ENCODE data around the gene PCID2.
A peak's percentile ranks its signal among the peaks of the same experiment; 100 is the strongest.

PCID2 gene

GRCh38 chr13:113207460-113207859, 1.0 kb downstream of the PCID2 start:
- Histone ChIP-seq H3K9ac (ENCODE audit: low read depth in 1 of 2, low read length in 2 of 2) (peak overlapping the region; percentile 95 to 96), H3K9me3 (ENCODE audit: control insufficient read depth in 2 of 2, low read length in 2 of 2) (no peaks in the 10 kb centered on the region), H3K27ac (ENCODE audit: low read depth in 2 of 2, low read length in 2 of 2) (peak overlapping the region in 1 of 2 donors; percentile 99), H3K36me3 (ENCODE audit: control insufficient read depth in 2 of 2, insufficient read depth in 2 of 2, low read length in 2 of 2) (peaks cover 4 to 16% of the 10 kb centered on the region in 2 donors), H3K4me3 (ENCODE audit: low read length in 2 of 2) (peak overlapping the region; percentile 69 to 89), H3K4me1 (ENCODE audit: control insufficient read depth in 2 of 2, insufficient read depth in 2 of 2, low read length in 2 of 2) (peaks cover 9 to 17% of the 10 kb centered on the region in 2 donors), H3K27me3 (ENCODE audit: control insufficient read depth in 2 of 2, insufficient read depth in 2 of 2, low read length in 2 of 2) (no peaks in the 10 kb centered on the region)

GRCh38 chr13:113205428-113205931, 3.0 kb downstream of the PCID2 start:
- Histone ChIP-seq H3K9ac (ENCODE audit: low read depth in 1 of 2, low read length in 2 of 2) (no peak overlapping the region), H3K27ac (ENCODE audit: low read depth in 2 of 2, low read length in 2 of 2) (no peak overlapping the region), H3K4me3 (ENCODE audit: low read length in 2 of 2) (no peak overlapping the region), H3K9me3 (ENCODE audit: control insufficient read depth in 2 of 2, low read length in 2 of 2) (no peaks in the 10 kb centered on the region), H3K4me1 (ENCODE audit: control insufficient read depth in 2 of 2, insufficient read depth in 2 of 2, low read length in 2 of 2) (peaks cover 5 to 11% of the 10 kb centered on the region in 2 donors), H3K27me3 (ENCODE audit: control insufficient read depth in 2 of 2, insufficient read depth in 2 of 2, low read length in 2 of 2) (no peaks in the 10 kb centered on the region), H3K36me3 (ENCODE audit: control insufficient read depth in 2 of 2, insufficient read depth in 2 of 2, low read length in 2 of 2) (peaks cover 0 to 9% of the 10 kb centered on the region in 2 donors)

GRCh38 chr13:113204378-113204734, 4.1 kb downstream of the PCID2 start:
- Histone ChIP-seq H3K27me3 (ENCODE audit: control insufficient read depth in 2 of 2, insufficient read depth in 2 of 2, low read length in 2 of 2) (no peaks in the 10 kb centered on the region), H3K9ac (ENCODE audit: low read depth in 1 of 2, low read length in 2 of 2) (no peak overlapping the region), H3K4me3 (ENCODE audit: low read length in 2 of 2) (no peak overlapping the region), H3K9me3 (ENCODE audit: control insufficient read depth in 2 of 2, low read length in 2 of 2) (no peaks in the 10 kb centered on the region), H3K4me1 (ENCODE audit: control insufficient read depth in 2 of 2, insufficient read depth in 2 of 2, low read length in 2 of 2) (peaks cover 5% of the 10 kb centered on the region in 2 donors), H3K36me3 (ENCODE audit: control insufficient read depth in 2 of 2, insufficient read depth in 2 of 2, low read length in 2 of 2) (peaks cover 10 to 20% of the 10 kb centered on the region in 2 donors), H3K27ac (ENCODE audit: low read depth in 2 of 2, low read length in 2 of 2) (no peak overlapping the region)

- Histone ChIP-seq H3K9ac (ENCODE audit: low read depth in 1 of 2, low read length in 2 of 2) (no peak overlapping the region), H3K27ac (ENCODE audit: low read depth in 2 of 2, low read length in 2 of 2) (no peak overlapping the region), H3K4me3 (ENCODE audit: low read length in 2 of 2) (no peak overlapping the region), H3K27me3 (ENCODE audit: control insufficient read depth in 2 of 2, insufficient read depth in 2 of 2, low read length in 2 of 2) (no peaks in the 10 kb centered on the region), H3K36me3 (ENCODE audit: control insufficient read depth in 2 of 2, insufficient read depth in 2 of 2, low read length in 2 of 2) (peaks cover 11 to 26% of the 10 kb centered on the region in 2 donors), H3K4me1 (ENCODE audit: control insufficient read depth in 2 of 2, insufficient read depth in 2 of 2, low read length in 2 of 2) (peaks cover 5% of the 10 kb centered on the region in 2 donors), H3K9me3 (ENCODE audit: control insufficient read depth in 2 of 2, low read length in 2 of 2) (no peaks in the 10 kb centered on the region)
Measured at GRCh38 chr13:113203507-113204377, 4.7 kb downstream of the PCID2 start.

GRCh38 chr13:113202912-113203311, 5.6 kb downstream of the PCID2 start:
- H3K36me3 ChIP-seq (ENCODE audit: control insufficient read depth in 2 of 2, insufficient read depth in 2 of 2, low read length in 2 of 2), result peaks cover 12 to 34% of the 10 kb centered on the region in 2 donors
- no peak overlapping the region for H3K27ac ChIP-seq (ENCODE audit: low read depth in 2 of 2, low read length in 2 of 2)
- no peaks in the 10 kb centered on the region for H3K27me3 ChIP-seq (ENCODE audit: control insufficient read depth in 2 of 2, insufficient read depth in 2 of 2, low read length in 2 of 2)
- H3K4me1 ChIP-seq (ENCODE audit: control insufficient read depth in 2 of 2, insufficient read depth in 2 of 2, low read length in 2 of 2), result peaks cover 4 to 5% of the 10 kb centered on the region in 2 donors
- peak overlapping the region in 1 of 2 donors; percentile 3 for H3K9ac ChIP-seq (ENCODE audit: low read depth in 1 of 2, low read length in 2 of 2)
- H3K9me3 ChIP-seq (ENCODE audit: control insufficient read depth in 2 of 2, low read length in 2 of 2), result no peaks in the 10 kb centered on the region
- no peak overlapping the region for H3K4me3 ChIP-seq (ENCODE audit: low read length in 2 of 2)

GRCh38 chr13:113201815-113202214, 6.7 kb downstream of the PCID2 start:
- no peak overlapping the region for H3K9ac ChIP-seq (ENCODE audit: low read depth in 1 of 2, low read length in 2 of 2)
- no peaks in the 10 kb centered on the region for H3K27me3 ChIP-seq (ENCODE audit: control insufficient read depth in 2 of 2, insufficient read depth in 2 of 2, low read length in 2 of 2)
- H3K4me3 ChIP-seq (ENCODE audit: low read length in 2 of 2), result no peak overlapping the region
- H3K9me3 ChIP-seq (ENCODE audit: control insufficient read depth in 2 of 2, low read length in 2 of 2), result no peaks in the 10 kb centered on the region
- H3K36me3 ChIP-seq (ENCODE audit: control insufficient read depth in 2 of 2, insufficient read depth in 2 of 2, low read length in 2 of 2), result peaks cover 23 to 45% of the 10 kb centered on the region in 2 donors
- H3K4me1 ChIP-seq (ENCODE audit: control insufficient read depth in 2 of 2, insufficient read depth in 2 of 2, low read length in 2 of 2), result no peaks in the 10 kb centered on the region
- H3K27ac ChIP-seq (ENCODE audit: low read depth in 2 of 2, low read length in 2 of 2), result no peak overlapping the region

- Histone ChIP-seq H3K9me3 (ENCODE audit: control insufficient read depth in 2 of 2, low read length in 2 of 2) (no peaks in the 10 kb centered on the region), H3K36me3 (ENCODE audit: control insufficient read depth in 2 of 2, insufficient read depth in 2 of 2, low read length in 2 of 2) (peaks cover 53 to 72% of the 10 kb centered on the region in 2 donors), H3K27ac (ENCODE audit: low read depth in 2 of 2, low read length in 2 of 2) (no peak overlapping the region), H3K4me3 (ENCODE audit: low read length in 2 of 2) (no peak overlapping the region), H3K9ac (ENCODE audit: low read depth in 1 of 2, low read length in 2 of 2) (no peak overlapping the region), H3K4me1 (ENCODE audit: control insufficient read depth in 2 of 2, insufficient read depth in 2 of 2, low read length in 2 of 2) (no peaks in the 10 kb centered on the region), H3K27me3 (ENCODE audit: control insufficient read depth in 2 of 2, insufficient read depth in 2 of 2, low read length in 2 of 2) (no peaks in the 10 kb centered on the region)
Measured at GRCh38 chr13:113196970-113197737, 11.3 kb downstream of the PCID2 start.

- H3K9me3 ChIP-seq (ENCODE audit: control insufficient read depth in 2 of 2, low read length in 2 of 2), result no peaks in the 10 kb centered on the region
- H3K27ac ChIP-seq (ENCODE audit: low read depth in 2 of 2, low read length in 2 of 2), result no peak overlapping the region
- no peak overlapping the region for H3K4me3 ChIP-seq (ENCODE audit: low read length in 2 of 2)
- H3K36me3 ChIP-seq (ENCODE audit: control insufficient read depth in 2 of 2, insufficient read depth in 2 of 2, low read length in 2 of 2), result peaks cover 52 to 78% of the 10 kb centered on the region in 2 donors
- H3K9ac ChIP-seq (ENCODE audit: low read depth in 1 of 2, low read length in 2 of 2), result no peak overlapping the region
- H3K4me1 ChIP-seq (ENCODE audit: control insufficient read depth in 2 of 2, insufficient read depth in 2 of 2, low read length in 2 of 2), result no peaks in the 10 kb centered on the region
- H3K27me3 ChIP-seq (ENCODE audit: control insufficient read depth in 2 of 2, insufficient read depth in 2 of 2, low read length in 2 of 2), result no peaks in the 10 kb centered on the region
Measured at GRCh38 chr13:113195360-113195759, 13.1 kb downstream of the PCID2 start.

GRCh38 chr13:113192902-113193301, 15.6 kb downstream of the PCID2 start:
- no peak overlapping the region for H3K27ac ChIP-seq (ENCODE audit: low read depth in 2 of 2, low read length in 2 of 2)
- no peaks in the 10 kb centered on the region for H3K27me3 ChIP-seq (ENCODE audit: control insufficient read depth in 2 of 2, insufficient read depth in 2 of 2, low read length in 2 of 2)
- no peak overlapping the region for H3K9ac ChIP-seq (ENCODE audit: low read depth in 1 of 2, low read length in 2 of 2)
- peaks cover 53 to 64% of the 10 kb centered on the region in 2 donors for H3K36me3 ChIP-seq (ENCODE audit: control insufficient read depth in 2 of 2, insufficient read depth in 2 of 2, low read length in 2 of 2)
- H3K9me3 ChIP-seq (ENCODE audit: control insufficient read depth in 2 of 2, low read length in 2 of 2), result no peaks in the 10 kb centered on the region
- no peak overlapping the region for H3K4me3 ChIP-seq (ENCODE audit: low read length in 2 of 2)
- H3K4me1 ChIP-seq (ENCODE audit: control insufficient read depth in 2 of 2, insufficient read depth in 2 of 2, low read length in 2 of 2), result no peaks in the 10 kb centered on the region

- Histone ChIP-seq H3K4me3 (ENCODE audit: low read length in 2 of 2) (no peak overlapping the region), H3K9me3 (ENCODE audit: control insufficient read depth in 2 of 2, low read length in 2 of 2) (no peaks in the 10 kb centered on the region), H3K27me3 (ENCODE audit: control insufficient read depth in 2 of 2, insufficient read depth in 2 of 2, low read length in 2 of 2) (no peaks in the 10 kb centered on the region), H3K36me3 (ENCODE audit: control insufficient read depth in 2 of 2, insufficient read depth in 2 of 2, low read length in 2 of 2) (peaks cover 51 to 59% of the 10 kb centered on the region in 2 donors), H3K27ac (ENCODE audit: low read depth in 2 of 2, low read length in 2 of 2) (no peak overlapping the region), H3K9ac (ENCODE audit: low read depth in 1 of 2, low read length in 2 of 2) (no peak overlapping the region), H3K4me1 (ENCODE audit: control insufficient read depth in 2 of 2, insufficient read depth in 2 of 2, low read length in 2 of 2) (no peaks in the 10 kb centered on the region)
Measured at GRCh38 chr13:113192279-113192678, 16.2 kb downstream of the PCID2 start.
